AG08395 (cell line): ENCODE results near the gene OR4Q2.
"Not testable (repeated sequence)": the region's sequence is repeated elsewhere in the genome, so short reads cannot be mapped to it uniquely, and the experiment has no call there.

Source experiments
- DNase-seq: peaks from one replicate; pipeline ENCODE4 v3.0.0; 2012; ENCODE audit warnings: mixed read lengths, low spot score

The OR4Q2 gene

GRCh38 chr14:20001863-20002262, at the start of gene OR4Q2:
Gene OR4Q2 (plus strand): TSS chr14:20002163.
- DNase-seq = no peak

DNA sequence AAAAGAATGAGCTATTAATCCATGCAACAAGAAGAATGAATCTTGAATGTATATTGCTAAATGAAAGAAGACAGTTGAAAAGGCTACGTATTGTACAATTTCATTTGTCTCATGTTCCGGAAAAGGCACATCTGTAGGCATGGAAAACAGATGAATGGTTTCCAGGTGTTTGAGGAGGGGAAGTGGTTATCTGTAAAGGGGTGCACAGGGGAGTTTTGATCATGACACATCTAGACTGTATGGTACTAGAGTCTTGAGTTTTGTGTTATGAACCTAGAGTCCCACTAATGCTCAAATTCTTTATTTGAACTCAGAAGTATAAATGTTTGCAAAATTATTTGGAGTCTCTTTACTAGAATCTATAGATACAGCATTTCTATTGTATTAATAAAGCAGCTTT, 32.2 kb upstream of the OR4Q2 start:
- not testable (repeated sequence) for DNase-seq

DNA sequence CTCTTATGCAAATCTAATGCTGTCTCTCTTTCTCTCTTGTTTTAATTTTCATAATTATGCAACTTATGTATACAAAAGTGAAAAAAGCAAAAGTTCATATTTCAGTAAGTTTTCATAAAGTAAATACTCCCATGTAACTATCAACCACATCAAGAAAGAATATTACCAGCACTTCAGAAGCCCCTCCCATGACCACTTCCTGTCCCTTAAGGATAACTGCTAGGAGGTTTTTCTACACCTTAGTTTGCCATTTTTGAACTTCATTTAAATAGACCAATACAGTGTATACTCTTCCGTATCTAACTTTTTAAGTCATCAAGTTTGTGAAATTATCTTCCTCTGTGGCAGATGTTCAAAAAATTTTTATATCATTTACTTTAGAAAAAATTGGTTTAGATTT, 27.1 kb upstream of the OR4Q2 start:
- DNase-seq = no peak

- no peak for DNase-seq
These were observed 26.7 kb upstream of the OR4Q2 start, which contains the start of gene OR4K15 for GRCh38 chr14:19975291-19975690. Gene OR4K15 (plus strand): TSS chr14:19975591. CDS start chr14:19975591, 0 bp downstream.

- DNase-seq = no peak
These were observed 8.5 kb upstream of the OR4Q2 start for GRCh38 chr14:19993438-19993837.

DNA sequence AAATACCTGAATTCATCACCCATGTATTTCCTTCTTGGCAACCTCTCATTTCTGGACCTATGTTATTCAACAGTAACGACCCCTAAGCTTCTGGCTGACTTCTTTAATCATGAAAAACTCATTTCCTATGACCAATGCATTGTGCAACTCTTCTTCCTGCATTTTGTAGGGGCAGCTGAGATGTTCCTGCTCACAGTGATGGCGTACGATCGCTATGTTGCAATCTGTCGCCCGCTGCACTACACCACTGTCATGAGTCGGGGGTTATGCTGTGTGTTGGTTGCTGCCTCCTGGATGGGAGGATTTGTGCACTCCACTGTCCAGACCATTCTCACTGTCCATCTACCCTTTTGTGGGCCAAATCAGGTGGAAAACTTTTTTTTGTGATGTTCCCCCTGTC, 356 bp downstream of the OR4Q2 start:
- no peak for DNase-seq

DNA sequence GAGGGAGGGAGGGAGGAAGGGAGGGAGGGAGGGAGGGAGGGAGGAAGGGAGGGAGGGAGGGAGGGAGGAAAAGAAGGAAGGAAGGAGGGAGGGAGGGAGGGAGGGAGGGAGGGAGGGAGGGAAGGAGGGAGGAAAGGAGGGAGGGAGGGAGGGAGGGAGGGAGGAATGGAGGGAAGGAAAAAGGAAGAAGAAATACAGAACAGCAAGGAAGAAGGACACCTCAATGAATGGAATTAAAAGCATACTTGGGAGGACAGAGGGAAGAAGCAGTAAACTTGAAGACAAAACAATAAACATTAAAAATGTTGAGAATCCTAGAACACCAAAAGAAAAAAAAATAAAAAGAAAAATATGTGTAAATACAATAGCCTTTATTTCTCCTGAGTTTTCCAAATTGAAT, 6.2 kb downstream of the OR4Q2 start:
- DNase-seq = no peak

- no peak for DNase-seq
These were observed 17.4 kb downstream of the OR4Q2 start, which contains the start of gene OR4K14 for GRCh38 chr14:20019257-20019865. Gene OR4K14 (minus strand): TSS chr14:20019307. CDS start chr14:20015193, 4,114 bp downstream.

- DNase-seq = no peak
These were observed 29.1 kb downstream of the OR4Q2 start for GRCh38 chr14:20031058-20031457.

- DNase-seq = no peak
These were observed 33.5 kb downstream of the OR4Q2 start for GRCh38 chr14:20035449-20035848.

- no peak for DNase-seq
These were observed 34.0 kb downstream of the OR4Q2 start, which contains the start of gene OR4K13 for GRCh38 chr14:20035938-20036337. Gene OR4K13 (minus strand): TSS chr14:20036038. CDS start chr14:20034758, 1,280 bp downstream.

GRCh38 chr14:20044243-20044642, 42.3 kb downstream of the OR4Q2 start:
- DNase-seq = no peak

GRCh38 chr14:20048202-20048601, 46.2 kb downstream of the OR4Q2 start:
- DNase-seq = no peak
